ENCODE measurements around the gene CPXM2.

Gene CPXM2

DNA sequence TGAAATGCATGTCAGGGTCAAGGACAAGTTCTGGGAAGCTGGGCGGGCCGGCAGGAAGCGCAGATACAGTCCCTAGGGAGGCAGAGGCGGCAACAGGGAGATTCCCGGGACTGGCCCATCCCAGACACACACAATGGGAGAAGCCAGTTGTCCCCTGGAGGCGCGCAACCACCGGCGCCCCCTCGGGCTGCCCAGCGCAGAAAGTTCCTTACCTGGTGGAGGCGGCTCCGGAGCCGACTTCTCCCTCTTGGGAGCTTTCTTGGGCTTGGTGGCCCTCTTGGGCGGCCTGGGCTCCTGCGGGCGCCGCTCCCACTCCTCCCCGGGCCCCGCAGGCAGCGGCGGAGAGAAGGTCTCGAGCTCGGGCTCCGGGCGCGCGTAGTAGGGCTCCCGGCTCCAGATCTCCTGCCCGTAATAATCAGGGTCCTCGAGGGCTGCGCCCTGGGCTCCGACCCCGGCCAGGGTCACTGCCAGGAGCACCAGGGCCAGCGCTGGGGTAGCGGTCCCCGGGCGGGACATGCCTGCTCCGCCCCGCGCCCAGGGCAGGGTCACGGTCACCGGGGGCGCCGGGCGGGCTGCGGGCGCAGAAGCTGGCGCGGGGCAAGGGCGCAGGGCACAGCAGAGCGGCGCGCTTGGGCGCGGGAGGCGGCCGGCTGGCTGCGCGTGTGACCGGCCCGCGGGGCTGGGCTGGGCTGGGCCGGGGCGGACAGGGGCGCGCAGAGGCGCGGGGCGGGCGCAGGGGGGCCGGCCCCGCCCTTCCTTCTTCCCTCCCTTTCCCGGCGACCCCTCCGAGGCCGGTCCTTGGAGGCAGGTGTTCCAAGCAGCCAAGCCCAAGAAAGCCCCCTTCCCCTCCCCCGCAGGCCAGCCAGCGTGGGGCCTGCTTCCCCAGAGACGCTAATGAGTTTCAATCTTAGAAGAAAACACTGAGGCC is at the start of gene CPXM2:
TSS of gene CPXM2 (minus strand) at position 664 of the 928 bp plus-strand sequence. CDS start at position 516, 148 bp downstream.
- TF ChIP-seq ZNF274 (IDR thresholded peaks at IDR 0.05; ENCODE audit: low read depth, low read length): no peak
- no peak within 1 kb of the TSS for H3K4me3 ChIP-seq (ENCODE audit: low read length)

DNA sequence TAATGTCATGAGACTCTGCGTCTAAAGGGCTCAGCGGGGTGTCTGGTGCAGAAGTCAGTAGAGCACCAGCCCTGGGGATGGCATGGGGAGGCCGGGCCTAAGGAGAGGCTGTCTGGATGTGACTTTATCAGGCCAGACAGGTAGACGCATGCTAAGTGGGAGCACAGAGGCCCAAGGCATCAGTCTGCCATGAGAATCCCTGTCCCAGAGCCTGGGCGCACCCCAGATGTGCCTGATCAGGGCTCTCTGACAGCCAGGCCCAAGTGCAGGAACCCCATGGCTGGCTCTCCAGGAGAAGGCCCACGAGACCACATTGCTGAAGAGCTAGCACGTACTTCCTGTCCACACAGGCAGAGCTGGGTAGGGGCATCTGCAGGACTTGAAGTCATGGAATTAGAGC is 48.0 kb upstream of the CPXM2 start:
- H3K4me3 ChIP-seq (ENCODE audit: low read length): no peak overlapping the region
- TF ChIP-seq ZNF274 (IDR thresholded peaks at IDR 0.05; ENCODE audit: low read depth, low read length): no peak

DNA sequence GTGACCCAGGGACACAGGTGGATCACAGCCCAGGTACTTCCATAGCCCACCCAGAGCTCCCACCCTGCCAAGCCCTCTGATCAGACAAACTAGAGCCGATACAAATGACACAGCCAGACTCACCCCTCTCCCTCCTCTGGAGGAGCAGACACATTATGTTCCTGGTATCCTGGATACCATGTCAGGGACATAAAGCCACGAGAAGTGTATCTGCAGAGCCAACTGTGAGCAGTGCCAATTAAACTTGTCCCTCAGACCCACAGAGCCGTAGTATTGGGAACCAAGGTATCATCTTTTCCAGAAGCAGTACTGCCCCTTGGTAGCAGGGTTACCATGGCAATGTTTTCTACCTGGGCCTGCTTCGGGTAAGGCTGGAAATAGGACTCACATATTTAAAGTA is 47.3 kb upstream of the CPXM2 start:
- no peak for TF ChIP-seq ZNF274 (IDR thresholded peaks at IDR 0.05; ENCODE audit: low read depth, low read length)
- no peak overlapping the region for H3K4me3 ChIP-seq (ENCODE audit: low read length)

DNA sequence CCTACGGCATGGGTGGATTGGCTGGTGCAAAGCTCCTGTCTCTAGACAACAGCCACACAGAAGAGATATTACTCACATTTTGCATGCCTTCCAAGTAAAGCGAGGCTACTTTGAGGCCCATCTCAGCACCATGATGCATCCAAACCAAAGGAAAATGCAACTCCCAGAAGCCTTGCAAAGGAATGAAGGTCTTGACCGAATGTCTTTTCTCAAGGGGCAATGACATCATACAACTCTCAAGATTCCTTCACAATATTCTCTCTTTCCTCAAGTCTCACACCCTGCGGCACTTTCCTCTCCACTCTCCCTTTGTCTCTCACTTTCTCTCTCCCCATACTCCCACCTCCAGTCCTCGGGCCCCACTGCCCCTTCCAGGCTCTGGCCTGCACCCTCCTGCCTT is 44.8 kb upstream of the CPXM2 start:
- no peak for TF ChIP-seq ZNF274 (IDR thresholded peaks at IDR 0.05; ENCODE audit: low read depth, low read length)
- no peak overlapping the region for H3K4me3 ChIP-seq (ENCODE audit: low read length)

DNA sequence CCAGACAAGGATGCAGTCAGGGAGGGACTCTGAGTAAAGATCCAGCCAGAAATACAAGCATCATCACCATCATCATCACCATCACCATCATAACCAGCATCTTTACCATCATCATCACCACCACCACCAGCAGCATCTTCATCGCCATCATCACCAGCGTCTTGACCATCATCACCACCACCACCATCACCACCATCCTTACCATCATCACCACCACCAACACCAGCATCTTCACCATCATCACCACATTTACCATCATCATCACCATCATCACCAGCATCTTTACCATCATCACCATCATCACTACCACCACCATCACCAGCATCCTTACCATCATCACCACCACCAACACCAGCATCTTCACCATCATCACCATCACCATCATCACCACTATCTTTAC is 44.1 kb upstream of the CPXM2 start:
- no peak for TF ChIP-seq ZNF274 (IDR thresholded peaks at IDR 0.05; ENCODE audit: low read depth, low read length)
- H3K4me3 ChIP-seq (ENCODE audit: low read length): no peak overlapping the region

DNA sequence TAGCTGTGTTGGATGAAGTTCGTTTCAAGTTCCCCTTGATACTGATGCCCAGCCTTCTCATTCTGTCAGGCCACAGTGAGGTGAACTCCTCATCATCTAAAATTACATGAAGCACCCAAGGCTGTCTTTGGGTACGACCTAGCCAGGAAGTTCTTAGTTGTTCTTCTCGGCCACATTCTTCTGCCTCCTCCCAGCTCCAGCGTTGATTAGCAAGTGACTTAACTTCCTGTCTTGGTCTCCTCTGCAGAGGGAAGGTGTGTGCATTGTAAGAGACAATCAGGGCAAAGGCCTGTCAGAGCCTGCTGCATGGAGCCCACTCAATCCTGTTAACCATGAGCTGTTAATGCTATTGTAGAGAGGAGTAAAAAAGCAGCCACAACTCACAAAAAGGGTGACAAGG is 43.2 kb upstream of the CPXM2 start:
- TF ChIP-seq ZNF274 (IDR thresholded peaks at IDR 0.05; ENCODE audit: low read depth, low read length): no peak
- H3K4me3 ChIP-seq (ENCODE audit: low read length): no peak overlapping the region

DNA sequence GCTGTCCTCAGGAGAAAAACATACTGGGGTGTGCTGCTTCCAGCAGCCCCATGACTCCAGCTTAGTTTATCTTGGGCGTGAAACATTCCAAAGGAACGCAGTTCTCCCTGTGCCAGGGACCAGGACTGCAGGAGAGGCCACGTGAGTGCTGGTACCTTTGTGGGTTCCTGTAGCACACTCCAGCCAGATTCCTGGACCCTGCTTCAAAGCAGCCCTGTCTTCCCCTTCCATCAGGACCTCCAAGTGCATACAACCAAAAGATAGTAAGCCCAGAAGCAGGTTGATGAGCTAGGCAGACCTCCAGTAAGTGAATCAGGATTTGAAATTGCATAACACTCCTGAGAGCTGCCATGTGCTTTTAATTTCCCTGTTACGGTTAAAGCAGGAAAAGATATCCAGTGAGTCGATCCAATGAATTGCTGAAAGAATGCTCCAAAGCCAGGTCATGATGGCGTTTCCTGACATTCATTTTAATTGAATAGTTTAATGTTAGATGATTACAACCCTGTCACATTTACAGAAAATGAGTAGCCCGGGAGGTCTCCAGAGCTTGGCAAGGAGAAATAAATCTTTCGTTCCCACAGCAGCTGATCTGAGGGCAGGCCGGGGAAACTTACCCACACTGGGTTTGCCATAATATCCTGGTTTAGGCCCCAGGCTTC is 38.9 kb upstream of the CPXM2 start:
- no peak overlapping the region for H3K4me3 ChIP-seq (ENCODE audit: low read length)
- TF ChIP-seq ZNF274 (IDR thresholded peaks at IDR 0.05; ENCODE audit: low read depth, low read length): no peak

DNA sequence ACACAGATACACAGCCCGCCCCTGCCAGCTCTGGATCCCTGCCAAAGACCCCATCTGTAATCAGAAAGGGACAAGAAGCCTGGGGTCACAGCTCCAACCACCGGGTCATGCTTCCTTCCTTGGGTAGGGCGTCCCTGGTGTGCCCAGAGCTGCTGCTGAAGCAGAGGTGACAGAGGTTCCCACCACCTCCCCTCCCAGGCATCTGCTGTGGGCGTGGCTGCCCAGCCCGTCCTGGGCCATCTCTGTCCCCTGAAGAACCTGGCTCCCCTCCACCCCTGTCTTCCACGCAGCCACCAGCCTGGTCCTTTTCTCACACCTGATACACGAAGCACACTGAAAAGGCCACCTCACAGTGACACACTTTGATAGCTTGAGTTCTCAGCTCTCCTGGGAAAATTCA is 38.2 kb upstream of the CPXM2 start:
- no peak overlapping the region for H3K4me3 ChIP-seq (ENCODE audit: low read length)
- no peak for TF ChIP-seq ZNF274 (IDR thresholded peaks at IDR 0.05; ENCODE audit: low read depth, low read length)

DNA sequence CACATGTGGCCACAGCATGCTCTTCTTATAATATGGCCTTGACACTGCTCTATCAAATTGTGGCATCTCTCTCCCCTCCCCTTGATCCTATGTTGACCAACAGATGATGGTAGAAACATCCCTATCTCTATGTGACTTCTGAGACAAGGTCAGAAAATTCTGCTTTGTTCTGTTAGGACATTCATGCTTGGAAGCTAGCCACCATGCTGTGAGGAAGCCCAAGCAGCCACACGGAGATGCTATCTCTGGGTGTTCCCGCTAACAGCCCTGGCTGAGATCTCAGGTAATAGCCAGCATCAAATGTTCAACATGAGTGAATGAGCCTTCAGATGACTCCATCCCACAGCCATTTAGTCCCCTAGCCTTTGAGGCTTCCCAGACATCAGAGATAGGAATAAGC is 36.8 kb upstream of the CPXM2 start:
- H3K4me3 ChIP-seq (ENCODE audit: low read length): no peak overlapping the region
- TF ChIP-seq ZNF274 (IDR thresholded peaks at IDR 0.05; ENCODE audit: low read depth, low read length): no peak

DNA sequence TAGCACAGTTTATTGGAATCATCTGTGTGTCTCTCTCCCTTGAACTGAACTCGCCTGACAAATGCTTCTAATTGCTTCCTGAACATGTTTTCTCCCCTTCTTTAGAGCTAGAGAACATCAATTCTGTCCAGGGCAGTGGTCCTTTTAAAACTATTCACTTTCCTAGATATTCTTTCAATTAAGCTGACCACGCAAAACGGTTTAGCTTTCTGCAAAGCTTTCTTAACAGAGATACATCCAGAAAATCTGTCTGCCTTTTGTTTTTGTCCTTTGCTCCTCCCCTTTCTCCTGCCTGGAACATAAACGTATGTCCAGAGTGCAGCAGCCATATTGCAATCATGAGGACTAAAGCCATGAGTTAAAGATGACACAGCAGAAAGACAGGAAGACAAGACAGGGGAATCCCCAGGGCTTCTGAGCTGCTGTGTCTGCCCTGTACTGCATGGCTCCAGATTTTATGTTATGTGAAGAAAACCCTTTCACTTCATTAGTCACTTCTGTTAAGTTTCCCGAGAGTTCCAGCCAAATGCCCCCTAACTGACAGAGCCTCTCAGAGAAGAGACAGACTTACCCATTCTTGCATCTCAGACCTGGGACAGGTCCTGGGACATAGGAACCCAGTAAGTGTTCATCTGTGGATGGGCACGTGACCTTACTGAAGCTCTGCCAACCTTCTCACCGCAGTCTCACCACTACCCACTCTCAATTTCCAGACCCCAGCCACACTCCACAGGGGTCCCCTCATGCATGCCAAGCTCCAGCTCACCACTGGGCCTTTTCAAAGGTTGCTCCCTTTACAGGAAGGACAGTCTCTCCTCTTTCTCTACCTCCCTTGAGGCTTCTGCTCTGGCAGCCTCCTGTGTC is 35.0 kb upstream of the CPXM2 start:
- H3K4me3 ChIP-seq (ENCODE audit: low read length): no peak overlapping the region
- TF ChIP-seq ZNF274 (IDR thresholded peaks at IDR 0.05; ENCODE audit: low read depth, low read length): no peak

DNA sequence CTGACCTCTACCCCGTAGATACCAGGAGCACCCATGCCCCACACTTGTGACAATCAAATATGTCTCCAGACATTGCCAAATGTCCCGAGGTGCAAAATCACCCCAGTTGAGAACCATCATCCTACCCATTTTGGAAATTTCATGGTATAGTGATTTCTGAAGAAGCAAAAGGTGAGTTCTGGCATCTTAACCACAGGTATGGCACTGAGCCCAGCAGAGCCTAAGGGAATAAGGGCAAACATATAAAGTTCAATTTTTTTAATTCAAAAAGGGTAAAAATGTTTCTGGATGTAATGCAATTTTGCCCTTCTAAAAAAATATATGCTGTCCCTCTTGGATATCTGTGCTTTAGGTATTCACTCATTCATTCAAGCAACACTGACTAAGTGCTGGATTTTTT is 30.5 kb upstream of the CPXM2 start:
- TF ChIP-seq ZNF274 (IDR thresholded peaks at IDR 0.05; ENCODE audit: low read depth, low read length): no peak
- no peak overlapping the region for H3K4me3 ChIP-seq (ENCODE audit: low read length)

DNA sequence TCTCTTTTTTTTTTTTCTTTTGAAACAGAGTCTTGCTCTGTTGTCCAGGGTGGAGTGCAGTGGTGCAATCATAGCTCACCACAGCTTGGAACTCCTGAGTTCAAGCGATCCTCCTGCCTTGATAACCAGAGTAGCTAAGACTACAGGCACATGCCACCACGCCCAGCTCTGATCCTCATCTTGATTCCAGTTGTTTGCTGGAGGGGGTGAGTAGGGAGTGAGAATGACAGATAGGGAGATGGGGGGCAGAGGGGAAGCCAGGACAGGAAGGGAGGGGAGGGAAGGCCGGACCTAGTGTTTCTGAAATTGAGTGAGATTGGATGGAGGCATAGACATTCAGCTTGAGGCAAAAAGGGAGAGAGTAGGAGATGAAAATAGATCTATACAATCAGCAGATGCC is 25.2 kb upstream of the CPXM2 start:
- H3K4me3 ChIP-seq (ENCODE audit: low read length): no peak overlapping the region
- TF ChIP-seq ZNF274 (IDR thresholded peaks at IDR 0.05; ENCODE audit: low read depth, low read length): no peak

DNA sequence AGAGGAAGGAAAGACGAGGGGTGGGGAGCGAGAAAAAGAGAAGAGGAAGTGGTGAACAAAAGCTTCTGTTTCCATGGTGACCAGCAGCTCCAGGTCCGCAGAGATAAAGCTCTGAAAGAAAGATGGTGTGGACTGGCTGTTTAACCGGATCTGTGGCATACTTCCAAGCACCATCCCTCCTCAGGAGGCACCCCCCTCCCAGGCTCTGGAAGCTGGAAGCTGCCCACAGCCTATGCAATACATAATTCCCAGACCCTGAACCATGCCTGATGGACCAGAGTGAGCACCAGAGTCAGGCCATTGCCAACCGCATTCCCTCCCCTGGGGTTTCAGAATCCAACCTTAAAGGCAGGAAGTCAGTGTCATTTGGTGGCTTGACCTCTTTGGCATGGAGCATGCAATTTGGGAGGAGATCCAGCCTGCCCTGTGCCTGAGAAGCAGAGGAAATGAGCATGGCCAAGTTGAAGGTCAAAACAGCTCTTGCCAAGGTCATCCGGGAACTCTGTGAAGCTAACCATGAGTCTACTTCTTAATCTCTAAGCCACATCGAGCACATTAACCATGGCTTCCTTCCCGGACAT is 22.2 kb upstream of the CPXM2 start:
- no peak overlapping the region for H3K4me3 ChIP-seq (ENCODE audit: low read length)
- TF ChIP-seq ZNF274 (IDR thresholded peaks at IDR 0.05; ENCODE audit: low read depth, low read length): no peak

DNA sequence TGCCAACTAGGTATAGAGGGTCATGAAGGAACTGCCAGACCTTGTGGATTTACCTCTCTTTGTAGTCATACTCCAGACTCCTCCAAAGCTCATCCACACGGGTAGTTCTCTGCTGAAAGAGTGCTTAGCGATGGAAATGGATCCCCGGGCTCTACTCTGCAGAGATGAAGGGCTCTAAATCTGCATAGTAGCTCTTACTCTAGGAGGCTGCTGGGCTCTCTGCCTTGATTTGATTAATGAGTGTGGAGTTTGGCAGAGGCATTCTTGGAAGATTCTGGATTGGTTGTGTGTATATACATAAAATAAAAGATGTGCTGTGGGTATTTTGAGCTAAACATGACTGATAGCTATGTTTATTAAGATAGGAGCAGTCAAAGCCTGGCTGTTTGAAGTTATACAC is 21.3 kb upstream of the CPXM2 start:
- TF ChIP-seq ZNF274 (IDR thresholded peaks at IDR 0.05; ENCODE audit: low read depth, low read length): no peak
- H3K4me3 ChIP-seq (ENCODE audit: low read length): no peak overlapping the region
